HepG2 (cell line): ENCODE measurements around the gene EEPD1.

Source experiments
- CHD2 ChIP-seq: IDR thresholded peaks from 2 replicates; pipeline ENCODE4 v1.6.1; 2011; ENCODE audit warnings: low read depth, low read length, improper control_type of control experiment
- FOSL1 ChIP-seq: sonication (generic); formaldehyde crosslinking; IDR thresholded peaks from 2 replicates; pipeline ENCODE4 v1.9.0; 2021; ENCODE audit warnings: missing genetic modification reagents, borderline replicate concordance
- GABPA ChIP-seq, 2 experiments: IDR thresholded peaks; 2 replicates each; pipeline ENCODE4 v1.6.1; 2011 to 2016; ENCODE audit warnings: low read depth in 2 of 2, low read length in 1 of 2, missing biosample characterization in 1 of 2, missing genetic modification characterization in 1 of 2
- MAX ChIP-seq: IDR thresholded peaks from 2 replicates; pipeline ENCODE4 v1.6.1; 2012; ENCODE audit warnings: inconsistent platforms
- RELA ChIP-seq: sonication (generic); formaldehyde crosslinking; IDR thresholded peaks from 2 replicates; pipeline ENCODE4 v1.4.0; 2020; ENCODE audit warnings: missing genetic modification reagents
- SMARCE1 ChIP-seq: fragments of 450-650 bp; IDR thresholded peaks from 2 replicates; pipeline ENCODE4 v1.6.1; 2017; ENCODE audit warnings: borderline replicate concordance
- TAF1 ChIP-seq: sonication (generic); formaldehyde crosslinking; IDR thresholded peaks from 2 replicates; pipeline ENCODE4 v1.4.0; 2020; ENCODE audit warnings: missing genetic modification reagents
- TOPORS ChIP-seq: sonication (generic); formaldehyde crosslinking; IDR thresholded peaks from 2 replicates; pipeline ENCODE4 v1.8.0; 2023; ENCODE audit warnings: mild to moderate bottlenecking, missing genetic modification reagents
- ZNF12 ChIP-seq: sonication (generic); formaldehyde crosslinking; IDR thresholded peaks from 2 replicates; pipeline ENCODE4 v1.5.0; 2020; ENCODE audit warnings: missing genetic modification reagents
- ZZZ3 ChIP-seq: sonication (generic); formaldehyde crosslinking; IDR thresholded peaks from 2 replicates; pipeline ENCODE4 v1.4.0; 2020; ENCODE audit warnings: missing genetic modification reagents, mild to moderate bottlenecking, borderline replicate concordance
- TF ChIP-seq, protein P1 (sequence below): sonication (generic); formaldehyde crosslinking; IDR thresholded peaks from 2 replicates; pipeline ENCODE4 v1.4.0; 2020; ENCODE audit warnings: low read depth, mild to moderate bottlenecking, missing genetic modification reagents
- TF ChIP-seq, protein P2 (sequence below): sonication (generic); formaldehyde crosslinking; IDR thresholded peaks from 2 replicates; pipeline ENCODE4 v1.4.0; 2020; ENCODE audit warnings: missing genetic modification reagents
- TF ChIP-seq, protein P3 (sequence below): sonication (generic); formaldehyde crosslinking; IDR thresholded peaks from 2 replicates; pipeline ENCODE4 v1.4.0; 2020; ENCODE audit warnings: low read depth, mild to moderate bottlenecking, missing genetic modification reagents
- TF ChIP-seq, protein P4 (sequence below): IDR thresholded peaks from 2 replicates; pipeline ENCODE4 v1.6.1; 2016

GRCh38 chr7:36306222-36306621, 153.2 kb downstream of the EEPD1 start:
- TF ChIP-seq RELA (CRISPR knock-in tag) = no peak
- TF ChIP-seq TOPORS (CRISPR knock-in tag) = no peak
- TF ChIP-seq, protein P1, sequence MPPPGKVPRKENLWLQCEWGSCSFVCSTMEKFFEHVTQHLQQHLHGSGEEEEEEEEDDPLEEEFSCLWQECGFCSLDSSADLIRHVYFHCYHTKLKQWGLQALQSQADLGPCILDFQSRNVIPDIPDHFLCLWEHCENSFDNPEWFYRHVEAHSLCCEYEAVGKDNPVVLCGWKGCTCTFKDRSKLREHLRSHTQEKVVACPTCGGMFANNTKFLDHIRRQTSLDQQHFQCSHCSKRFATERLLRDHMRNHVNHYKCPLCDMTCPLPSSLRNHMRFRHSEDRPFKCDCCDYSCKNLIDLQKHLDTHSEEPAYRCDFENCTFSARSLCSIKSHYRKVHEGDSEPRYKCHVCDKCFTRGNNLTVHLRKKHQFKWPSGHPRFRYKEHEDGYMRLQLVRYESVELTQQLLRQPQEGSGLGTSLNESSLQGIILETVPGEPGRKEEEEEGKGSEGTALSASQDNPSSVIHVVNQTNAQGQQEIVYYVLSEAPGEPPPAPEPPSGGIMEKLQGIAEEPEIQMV = no peak
- TF ChIP-seq CHD2 = no peak
- no peak for TF ChIP-seq TAF1 (CRISPR knock-in tag)
- TF ChIP-seq, protein P2, sequence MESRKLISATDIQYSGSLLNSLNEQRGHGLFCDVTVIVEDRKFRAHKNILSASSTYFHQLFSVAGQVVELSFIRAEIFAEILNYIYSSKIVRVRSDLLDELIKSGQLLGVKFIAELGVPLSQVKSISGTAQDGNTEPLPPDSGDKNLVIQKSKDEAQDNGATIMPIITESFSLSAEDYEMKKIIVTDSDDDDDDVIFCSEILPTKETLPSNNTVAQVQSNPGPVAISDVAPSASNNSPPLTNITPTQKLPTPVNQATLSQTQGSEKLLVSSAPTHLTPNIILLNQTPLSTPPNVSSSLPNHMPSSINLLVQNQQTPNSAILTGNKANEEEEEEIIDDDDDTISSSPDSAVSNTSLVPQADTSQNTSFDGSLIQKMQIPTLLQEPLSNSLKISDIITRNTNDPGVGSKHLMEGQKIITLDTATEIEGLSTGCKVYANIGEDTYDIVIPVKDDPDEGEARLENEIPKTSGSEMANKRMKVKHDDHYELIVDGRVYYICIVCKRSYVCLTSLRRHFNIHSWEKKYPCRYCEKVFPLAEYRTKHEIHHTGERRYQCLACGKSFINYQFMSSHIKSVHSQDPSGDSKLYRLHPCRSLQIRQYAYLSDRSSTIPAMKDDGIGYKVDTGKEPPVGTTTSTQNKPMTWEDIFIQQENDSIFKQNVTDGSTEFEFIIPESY (CRISPR knock-in tag) = no peak
- TF ChIP-seq GABPA (IDR thresholded peaks at IDR 0.05; ENCODE audit: low read depth, low read length) = no peak
- no peak for TF ChIP-seq GABPA (CRISPR knock-in tag; IDR thresholded peaks at IDR 0.05; ENCODE audit: low read depth)
- no peak for TF ChIP-seq SMARCE1
- TF ChIP-seq ZZZ3 (CRISPR knock-in tag) = no peak
- TF ChIP-seq MAX = no peak
- TF ChIP-seq, protein P3, sequence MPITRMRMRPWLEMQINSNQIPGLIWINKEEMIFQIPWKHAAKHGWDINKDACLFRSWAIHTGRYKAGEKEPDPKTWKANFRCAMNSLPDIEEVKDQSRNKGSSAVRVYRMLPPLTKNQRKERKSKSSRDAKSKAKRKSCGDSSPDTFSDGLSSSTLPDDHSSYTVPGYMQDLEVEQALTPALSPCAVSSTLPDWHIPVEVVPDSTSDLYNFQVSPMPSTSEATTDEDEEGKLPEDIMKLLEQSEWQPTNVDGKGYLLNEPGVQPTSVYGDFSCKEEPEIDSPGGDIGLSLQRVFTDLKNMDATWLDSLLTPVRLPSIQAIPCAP (CRISPR knock-in tag) = no peak
- TF ChIP-seq, protein P4, sequence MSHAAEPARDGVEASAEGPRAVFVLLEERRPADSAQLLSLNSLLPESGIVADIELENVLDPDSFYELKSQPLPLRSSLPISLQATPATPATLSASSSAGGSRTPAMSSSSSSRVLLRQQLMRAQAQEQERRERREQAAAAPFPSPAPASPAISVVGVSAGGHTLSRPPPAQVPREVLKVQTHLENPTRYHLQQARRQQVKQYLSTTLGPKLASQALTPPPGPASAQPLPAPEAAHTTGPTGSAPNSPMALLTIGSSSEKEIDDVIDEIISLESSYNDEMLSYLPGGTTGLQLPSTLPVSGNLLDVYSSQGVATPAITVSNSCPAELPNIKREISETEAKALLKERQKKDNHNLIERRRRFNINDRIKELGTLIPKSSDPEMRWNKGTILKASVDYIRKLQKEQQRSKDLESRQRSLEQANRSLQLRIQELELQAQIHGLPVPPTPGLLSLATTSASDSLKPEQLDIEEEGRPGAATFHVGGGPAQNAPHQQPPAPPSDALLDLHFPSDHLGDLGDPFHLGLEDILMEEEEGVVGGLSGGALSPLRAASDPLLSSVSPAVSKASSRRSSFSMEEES (CRISPR knock-in tag) = no peak
- TF ChIP-seq ZNF12 (CRISPR knock-in tag) = no peak
- TF ChIP-seq FOSL1 (CRISPR knock-in tag) = no peak
